GM19438 (cell line): Measurements from ENCODE around the gene PET117.
"Not testable (repeated sequence)": the region's sequence is repeated elsewhere in the genome, so short reads cannot be mapped to it uniquely, and the experiment has no call there.

Experiments used
- ATAC-seq: cut with Tn5 transposase; IDR thresholded peaks from one replicate; pipeline ENCODE4 v1.9.1; 2021; ENCODE audit warnings: low read depth; ENCODE audit not compliant: unreplicated experiment

PET117 gene

DNA sequence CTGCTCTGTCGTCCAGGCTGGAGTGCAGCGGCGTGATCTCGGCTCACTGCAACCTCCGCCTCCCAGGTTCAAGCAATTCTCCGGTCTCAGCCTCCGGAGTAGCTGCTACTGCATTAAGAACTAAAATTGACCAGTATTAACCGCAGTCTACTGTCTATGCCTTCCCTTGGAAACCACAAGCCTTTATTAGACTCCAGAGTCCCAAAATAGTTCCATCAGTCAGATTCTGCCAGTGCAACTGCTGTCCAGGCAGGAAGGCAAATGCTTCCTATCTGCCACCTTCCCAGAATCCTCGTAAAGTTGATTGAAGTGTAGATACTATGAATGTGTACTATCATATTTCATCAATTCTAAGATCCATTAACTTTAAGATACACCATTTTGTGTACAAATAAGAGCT is 16.7 kb downstream of the PET117 start:
- no peak for ATAC-seq

- ATAC-seq = no peak
These were observed 18.4 kb downstream of the PET117 start for GRCh38 chr20:18156045-18156444.

DNA sequence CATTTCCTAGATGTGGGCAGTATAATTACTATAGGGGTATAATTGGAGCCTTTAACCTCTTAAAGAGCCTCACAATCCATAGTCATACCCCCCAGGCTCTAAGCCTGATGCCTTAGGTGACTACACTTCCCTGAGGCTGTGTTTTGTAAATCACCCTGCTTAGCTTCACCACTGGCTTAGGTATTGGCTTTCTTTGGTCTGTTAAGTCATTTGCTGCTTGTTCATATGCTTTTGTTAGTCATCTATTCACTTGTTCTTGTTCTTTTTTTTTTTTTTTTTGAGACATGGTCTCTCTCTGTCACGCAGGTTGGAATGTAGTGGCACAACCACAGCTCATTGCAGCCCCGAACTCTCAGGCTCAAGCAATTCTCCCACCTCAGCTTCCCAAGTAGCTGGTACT is 26.7 kb downstream of the PET117 start:
- no peak for ATAC-seq

- no peak for ATAC-seq
These were observed 27.9 kb downstream of the PET117 start for GRCh38 chr20:18165553-18165952.

DNA sequence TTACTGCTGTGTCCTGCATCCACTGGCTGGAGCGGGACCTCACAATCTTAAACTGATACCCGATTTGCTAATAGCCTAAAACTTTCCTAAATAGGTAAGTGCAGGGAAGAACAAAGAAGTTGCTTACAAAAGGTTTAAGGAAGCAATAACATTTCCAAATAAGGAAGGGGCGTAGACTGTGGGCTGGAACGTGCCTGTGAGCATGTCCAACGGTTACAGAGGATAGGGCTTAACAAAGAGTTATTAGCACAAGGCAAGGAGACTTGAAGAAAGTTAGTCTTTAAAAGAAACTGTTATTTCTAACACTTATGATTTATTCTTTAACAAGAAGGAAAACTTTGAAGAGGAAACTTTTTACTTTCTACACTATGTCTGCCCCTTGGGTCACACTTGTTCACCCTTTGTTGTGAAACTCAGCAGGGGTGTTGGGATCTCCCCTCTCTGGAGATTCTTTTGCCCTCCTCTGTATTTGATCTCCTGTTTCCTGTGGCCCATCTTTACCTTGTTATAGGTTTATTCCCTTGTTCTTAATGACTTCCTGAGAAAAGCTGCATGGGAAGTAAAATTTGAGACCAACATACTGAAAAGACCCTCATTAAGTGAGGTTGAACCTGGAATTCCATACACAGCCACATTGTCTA is 28.7 kb downstream of the PET117 start:
- ATAC-seq = no peak

GRCh38 chr20:18166950-18167349 is 29.3 kb downstream of the PET117 start:
- ATAC-seq = no peak

DNA sequence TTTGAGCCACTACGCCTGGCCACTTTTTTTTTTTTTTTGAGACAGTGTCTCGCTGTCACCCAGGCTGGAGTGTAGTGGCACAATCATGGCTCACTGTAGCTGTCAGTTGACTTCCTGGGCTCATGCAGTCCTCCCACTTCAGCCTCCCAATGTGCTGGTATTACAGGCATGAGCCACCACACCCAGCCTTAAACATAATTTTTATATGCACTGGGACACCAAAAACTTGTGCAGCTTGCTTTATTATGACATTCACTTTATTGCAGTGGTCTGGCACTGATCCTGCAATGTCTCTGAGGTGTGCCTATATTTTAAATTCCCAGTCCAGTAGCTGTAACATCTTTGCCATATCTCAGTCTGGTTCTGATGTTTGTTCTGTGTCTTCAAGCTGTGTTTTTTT is 34.7 kb downstream of the PET117 start:
- no peak for ATAC-seq

GRCh38 chr20:18174906-18175683 is 37.4 kb downstream of the PET117 start:
- no peak for ATAC-seq

DNA sequence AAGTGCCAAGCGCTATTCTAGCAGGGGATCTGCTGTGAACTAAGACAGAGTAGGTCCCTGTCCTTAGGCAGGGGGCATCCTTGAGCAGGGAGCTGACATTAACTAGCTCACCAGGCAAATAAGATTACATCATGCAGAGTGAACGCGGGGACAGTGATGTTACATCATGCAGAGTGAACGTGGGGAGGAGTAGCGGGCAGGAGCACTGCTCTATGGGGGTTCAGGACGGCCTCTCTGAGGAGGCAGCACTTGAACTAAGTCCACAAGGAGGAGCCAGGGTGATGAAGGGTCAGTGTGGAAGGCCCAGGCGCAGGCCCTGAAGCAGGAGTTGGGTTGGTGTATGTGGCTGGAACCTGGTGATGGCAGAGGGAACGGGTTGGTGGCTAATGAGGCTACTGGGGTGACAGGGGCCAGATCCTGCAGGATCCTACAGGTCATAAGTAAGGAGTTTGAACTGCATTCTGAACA is 38.7 kb downstream of the PET117 start:
- ATAC-seq = no peak

DNA sequence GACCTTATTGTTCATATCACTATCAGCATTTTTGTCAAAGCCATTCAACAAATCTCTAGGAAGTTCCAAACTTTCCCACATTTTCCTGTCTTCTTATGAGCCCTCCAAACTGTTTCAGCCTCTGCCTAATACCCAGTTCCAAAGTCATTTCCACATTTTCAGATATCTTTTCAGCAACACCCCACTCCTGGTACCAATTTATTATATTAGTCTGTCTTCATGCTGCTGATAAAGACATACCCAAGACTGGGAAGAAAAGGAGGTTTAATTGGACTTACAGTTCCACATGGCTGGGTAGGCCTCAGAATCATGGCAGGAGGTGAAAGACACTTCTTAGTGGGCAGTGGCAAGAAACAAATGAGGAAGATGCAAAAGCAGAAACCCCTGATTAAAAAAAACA is 42.7 kb downstream of the PET117 start:
- not testable (repeated sequence) for ATAC-seq

DNA sequence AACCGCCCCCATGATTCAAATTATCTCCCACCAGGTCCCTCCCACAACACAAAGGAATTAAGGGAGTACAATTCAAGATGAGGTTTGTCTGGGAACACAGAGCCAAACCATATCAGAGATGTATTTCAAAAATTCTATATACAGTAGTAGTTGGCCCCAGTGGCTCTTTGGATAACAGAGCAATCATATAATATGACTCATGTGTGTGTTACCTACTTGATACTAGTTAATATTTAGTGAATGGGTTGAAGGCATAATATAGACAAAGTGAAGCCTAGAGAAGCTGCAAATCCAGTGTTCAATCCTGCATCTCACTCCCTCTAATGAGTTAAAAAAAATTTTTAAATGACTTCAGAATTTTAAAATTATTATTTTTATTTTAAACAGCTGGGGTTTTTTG is 43.2 kb downstream of the PET117 start:
- ATAC-seq = no peak

DNA sequence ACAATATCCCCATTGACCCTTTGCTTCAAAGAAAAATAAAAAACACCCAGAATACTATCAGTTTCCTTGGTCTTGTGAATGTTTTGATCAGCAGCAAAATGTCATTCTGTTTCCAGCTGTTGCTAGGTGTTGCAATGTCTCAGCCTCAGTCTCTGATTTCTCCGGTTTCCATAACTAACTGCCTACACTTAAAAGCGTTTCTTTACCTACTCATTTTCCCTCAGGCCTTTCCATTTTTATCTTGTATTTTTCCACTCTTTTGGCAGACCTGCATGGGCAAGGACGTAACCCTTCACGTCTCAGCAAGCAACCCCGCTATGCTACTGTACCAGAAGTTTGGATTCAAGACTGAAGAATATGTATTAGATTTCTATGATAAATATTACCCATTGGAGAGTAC is 49.4 kb downstream of the PET117 start:
- no peak for ATAC-seq

GRCh38 chr20:18188434-18188833 is 50.8 kb downstream of the PET117 start:
- ATAC-seq = no peak

DNA sequence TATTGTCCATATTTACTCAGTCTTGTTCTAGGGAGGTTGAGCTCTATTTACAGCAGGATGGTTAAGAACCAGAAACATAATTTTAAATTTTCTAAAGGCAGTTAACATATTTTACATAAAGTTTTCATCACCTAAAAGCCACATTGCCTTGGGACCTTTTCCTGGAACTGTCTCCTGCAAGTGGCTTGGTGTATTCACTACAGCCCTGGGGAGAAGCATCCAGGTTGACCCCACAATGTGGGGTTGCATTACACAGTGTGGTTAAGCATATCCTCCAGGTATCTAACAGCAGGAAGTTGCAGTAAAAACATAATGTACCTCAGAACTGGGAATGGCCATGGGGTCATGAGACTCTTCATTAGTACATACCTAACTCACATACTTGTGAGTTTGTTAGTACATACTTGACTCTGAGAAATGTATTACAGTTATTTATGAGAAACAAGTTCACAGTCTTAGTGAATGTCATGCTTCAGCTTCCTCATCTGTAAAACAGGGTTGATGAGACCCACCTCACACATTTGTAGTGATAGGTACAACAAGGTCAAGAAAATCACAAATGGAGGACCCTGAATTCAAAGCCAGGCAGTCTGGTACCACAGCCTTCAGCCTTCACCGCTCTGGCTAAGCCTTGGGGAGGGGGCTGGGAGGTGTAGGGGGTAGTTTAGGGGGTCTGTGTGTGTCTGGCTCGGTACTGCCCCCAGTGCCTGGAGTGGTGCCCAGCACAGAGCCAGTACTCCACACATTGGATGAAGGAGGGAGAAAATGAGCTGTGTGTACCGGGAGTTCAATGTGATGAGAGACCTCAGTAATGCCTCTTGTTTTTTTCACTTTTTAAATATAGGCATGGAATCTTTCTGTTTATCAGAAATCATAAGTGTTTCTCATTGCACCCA is 52.9 kb downstream of the PET117 start:
- ATAC-seq = no peak

DNA sequence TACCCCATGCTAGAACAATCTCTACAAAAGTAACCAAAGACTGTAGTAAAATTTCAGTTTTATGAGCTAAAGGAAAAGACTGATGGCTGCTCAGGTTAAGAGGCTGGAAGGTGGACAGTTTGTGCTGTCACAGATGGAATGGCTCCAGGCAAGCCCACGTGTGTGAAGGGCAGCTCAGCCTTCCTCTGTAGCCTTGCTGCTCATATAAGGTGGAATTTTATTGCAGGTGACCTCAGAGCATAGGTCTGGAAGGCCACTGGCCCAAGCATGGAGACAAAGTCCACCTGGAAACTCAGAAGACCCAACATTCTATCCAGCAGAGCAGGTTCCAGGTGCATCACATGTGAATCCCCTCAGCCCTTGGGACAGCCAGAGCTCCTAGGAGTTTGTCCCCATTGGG is 53.6 kb downstream of the PET117 start:
- no peak for ATAC-seq
